MCF 10A (cell line): ENCODE data around the gene FGFBP2. TPM values are rescaled to one million over a fixed set of nuclear protein-coding genes. Genes with fewer than 3 reads are reported as not detected.

Experiments used
- BruUV-seq: library from RNA; stranded (reverse); fragments of 400-500 nt; replicated peaks from 2 replicates; lab custom pipeline; 2021; lab: Mats Ljungman, UMichigan
- CTCF ChIA-PET: fragments of 300-600 bp; sonication (Branson Sonifier 250); formaldehyde crosslinking; extraction: SDS; loops from one replicate; lab custom pipeline; 2021; ENCODE audit warnings: antibody characterized with exemption, inconsistent platforms; lab: Yijun Ruan, JAX
- POLR2A ChIA-PET: fragments of 300-600, 350-650 bp; sonication (Branson Sonifier 250); formaldehyde crosslinking; extraction: SDS; loops from one replicate; lab custom pipeline; 2020; ENCODE audit warnings: antibody characterized with exemption, inconsistent platforms; lab: Yijun Ruan, JAX
- DNase-seq: peaks from one replicate; pipeline ENCODE4 v3.0.0-alpha.2; 2018; ENCODE audit not compliant: unreplicated experiment
- H3K27ac Mint-ChIP-seq: one replicate; pipeline ENCODE4 v1.8.0; 2022; ENCODE audit warnings: mild to moderate bottlenecking, low read depth, mixed read lengths; ENCODE audit not compliant: unreplicated experiment
- H3K27me3 Mint-ChIP-seq: one replicate; pipeline ENCODE4 v1.8.0; 2022; ENCODE audit warnings: mixed read lengths; ENCODE audit not compliant: insufficient read depth, unreplicated experiment
- H3K36me3 Mint-ChIP-seq: one replicate; pipeline ENCODE4 v1.8.0; 2022; ENCODE audit warnings: mild to moderate bottlenecking, moderate library complexity, mixed read lengths; ENCODE audit not compliant: insufficient read depth, unreplicated experiment
- H3K4me1 Mint-ChIP-seq: one replicate; pipeline ENCODE4 v1.8.0; 2022; ENCODE audit warnings: mixed read lengths; ENCODE audit not compliant: insufficient read depth, unreplicated experiment
- H3K4me3 Mint-ChIP-seq: one replicate; pipeline ENCODE4 v1.8.0; 2022; ENCODE audit warnings: mild to moderate bottlenecking, moderate library complexity, mixed read lengths; ENCODE audit not compliant: unreplicated experiment
- H3K9me3 Mint-ChIP-seq: one replicate; pipeline ENCODE4 v1.8.0; 2022; ENCODE audit warnings: mixed read lengths; ENCODE audit not compliant: unreplicated experiment
- intact Hi-C: fragments of 100-400 bp; cut with micrococcal nuclease; formaldehyde crosslinking; loops from 2 replicates; pipeline ENCODE4 v1.14.1; 2022
- total RNA-seq: library from RNA; stranded (reverse); gene quantifications from 2 replicates; pipeline ENCODE4 v1.2.3, GENCODE V29; 2022
- TF ChIP-seq, protein P1 (sequence below): fragments of 200-600 bp; IDR thresholded peaks from one replicate; pipeline ENCODE4 v1.8.0; 2022; ENCODE audit warnings: antibody characterized with exemption, mild to moderate bottlenecking; ENCODE audit not compliant: unreplicated experiment

Gene FGFBP2
- total RNA-seq, 1 experiment from 2014 or later = not detected

DNA sequence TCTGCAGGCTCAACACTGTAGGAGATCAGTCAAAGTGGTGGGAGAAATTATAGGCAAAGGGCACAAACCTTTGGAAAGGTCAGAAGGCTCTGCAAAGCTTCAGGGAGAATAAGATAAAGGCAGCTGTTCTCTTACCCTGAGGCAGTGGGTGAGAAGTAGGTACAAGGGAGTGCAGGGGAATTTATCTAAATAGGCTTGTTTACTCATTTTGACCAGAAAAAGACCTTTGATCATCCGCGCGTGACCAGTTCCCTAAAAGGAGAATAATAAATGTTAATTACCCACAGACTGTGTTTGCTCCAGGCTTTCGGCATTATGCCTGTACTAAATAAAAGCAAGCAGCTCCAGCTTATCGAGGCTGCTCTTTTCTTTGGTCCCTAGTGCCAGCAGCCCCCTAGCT, 9.3 kb downstream of the FGFBP2 start:
- H3K9me3 Mint-ChIP-seq = no peaks in the 10 kb centered on the region
- no peak overlapping the region for H3K27ac Mint-ChIP-seq
- peaks cover 4% of the 10 kb centered on the region for H3K36me3 Mint-ChIP-seq
- peaks cover 14% of the 10 kb centered on the region for H3K4me1 Mint-ChIP-seq
- no peak overlapping the region for H3K4me3 Mint-ChIP-seq
- ChIA-PET POLR2A (interaction anchor here (0.7 kb wide), 2 partner anchors 94 to 146 kb away, joined by 3 read pairs; no protein-coding TSS in a partner anchor), CTCF (interaction anchor here (0.6 to 12.1 kb wide), 7 partner anchors 15 to 770 kb away, joined by 3 to 357 read pairs (median 3); partner anchors contain the start of gene FGFBP1)
- no peak for DNase-seq
- intact Hi-C loops = loop anchor here (10.0 kb wide), 1 partner anchor 311 kb away; no protein-coding TSS in a partner anchor
- H3K27me3 Mint-ChIP-seq = no peaks in the 10 kb centered on the region
- no TSS peak for BruUV-seq
- TF ChIP-seq, protein P1, sequence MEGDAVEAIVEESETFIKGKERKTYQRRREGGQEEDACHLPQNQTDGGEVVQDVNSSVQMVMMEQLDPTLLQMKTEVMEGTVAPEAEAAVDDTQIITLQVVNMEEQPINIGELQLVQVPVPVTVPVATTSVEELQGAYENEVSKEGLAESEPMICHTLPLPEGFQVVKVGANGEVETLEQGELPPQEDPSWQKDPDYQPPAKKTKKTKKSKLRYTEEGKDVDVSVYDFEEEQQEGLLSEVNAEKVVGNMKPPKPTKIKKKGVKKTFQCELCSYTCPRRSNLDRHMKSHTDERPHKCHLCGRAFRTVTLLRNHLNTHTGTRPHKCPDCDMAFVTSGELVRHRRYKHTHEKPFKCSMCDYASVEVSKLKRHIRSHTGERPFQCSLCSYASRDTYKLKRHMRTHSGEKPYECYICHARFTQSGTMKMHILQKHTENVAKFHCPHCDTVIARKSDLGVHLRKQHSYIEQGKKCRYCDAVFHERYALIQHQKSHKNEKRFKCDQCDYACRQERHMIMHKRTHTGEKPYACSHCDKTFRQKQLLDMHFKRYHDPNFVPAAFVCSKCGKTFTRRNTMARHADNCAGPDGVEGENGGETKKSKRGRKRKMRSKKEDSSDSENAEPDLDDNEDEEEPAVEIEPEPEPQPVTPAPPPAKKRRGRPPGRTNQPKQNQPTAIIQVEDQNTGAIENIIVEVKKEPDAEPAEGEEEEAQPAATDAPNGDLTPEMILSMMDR = no peak

DNA sequence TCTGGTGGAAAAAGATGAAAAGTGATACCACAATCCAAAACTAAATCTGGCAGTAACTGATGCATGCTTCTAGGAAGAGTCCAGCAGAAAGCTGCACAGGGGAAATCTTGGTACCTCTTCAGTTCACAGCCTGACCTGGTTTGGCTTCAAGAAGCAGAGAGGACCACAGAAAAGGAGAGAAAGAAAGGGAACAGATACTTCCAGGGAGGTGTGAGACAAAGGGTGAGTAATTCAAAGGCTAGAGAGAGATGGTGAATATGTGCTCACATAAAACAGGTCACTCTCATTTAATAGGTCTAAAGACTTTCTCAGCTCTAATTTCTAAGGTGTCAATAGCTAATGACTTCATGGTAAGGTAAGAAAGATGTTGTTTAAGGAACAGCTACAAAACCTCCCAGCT, 11.2 kb downstream of the FGFBP2 start:
- TF ChIP-seq, protein P1 = no peak
- Mint-ChIP-seq H3K4me1 (peaks cover 29% of the 10 kb centered on the region), H3K9me3 (no peaks in the 10 kb centered on the region), H3K27ac (no peak overlapping the region), H3K36me3 (peaks cover 5% of the 10 kb centered on the region), H3K27me3 (no peaks in the 10 kb centered on the region), H3K4me3 (no peak overlapping the region)
- DNase-seq = no peak
- CTCF ChIA-PET = interaction anchor here (0.7 to 12.1 kb wide), 4 partner anchors 19 to 146 kb away, joined by 3 to 357 read pairs (median 76); no protein-coding TSS in a partner anchor
- BruUV-seq = no TSS peak
- POLR2A ChIA-PET = interaction anchor here (1.2 kb wide), 1 partner anchor 145 kb away, joined by 3 read pairs; no protein-coding TSS in a partner anchor
- intact Hi-C loops = loop anchor here (10.0 kb wide), 1 partner anchor 313 kb away; no protein-coding TSS in a partner anchor

DNA sequence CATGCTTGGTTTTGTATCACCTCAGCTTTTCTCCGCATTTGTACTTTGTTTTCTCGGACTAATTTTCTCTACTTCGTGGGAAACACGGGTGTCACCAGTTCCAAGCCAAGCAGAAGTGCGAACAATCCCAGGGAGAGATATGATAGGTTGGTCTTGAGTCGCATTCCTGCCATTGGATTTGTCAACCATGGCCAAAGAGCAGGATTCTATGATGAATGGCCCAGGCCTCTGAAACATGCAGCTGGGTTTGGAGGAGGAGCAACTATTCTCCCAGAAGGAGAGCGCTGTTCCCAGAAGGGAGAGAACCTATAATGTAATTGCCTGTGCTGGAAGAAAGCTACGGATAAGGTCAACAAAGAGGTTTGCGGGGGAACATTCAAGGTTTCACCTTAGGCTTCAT, 14.1 kb downstream of the FGFBP2 start:
- Mint-ChIP-seq H3K27me3 (no peaks in the 10 kb centered on the region), H3K4me3 (no peak overlapping the region), H3K36me3 (peaks cover 5% of the 10 kb centered on the region), H3K9me3 (no peaks in the 10 kb centered on the region), H3K4me1 (peaks cover 25% of the 10 kb centered on the region), H3K27ac (peak overlapping the region; percentile 66)
- ChIA-PET POLR2A (interaction anchor here (1.3 kb wide), 1 partner anchor 11 kb away, joined by 3 read pairs; no protein-coding TSS in a partner anchor), CTCF (interaction anchor here (0.7 to 12.1 kb wide), 6 partner anchors 13 to 183 kb away, joined by 3 to 357 read pairs (median 3); no protein-coding TSS in a partner anchor)
- intact Hi-C loops = no loop called here
- BruUV-seq = no TSS peak
- TF ChIP-seq, protein P1 = no peak
- DNase-seq = peak; percentile 25

DNA sequence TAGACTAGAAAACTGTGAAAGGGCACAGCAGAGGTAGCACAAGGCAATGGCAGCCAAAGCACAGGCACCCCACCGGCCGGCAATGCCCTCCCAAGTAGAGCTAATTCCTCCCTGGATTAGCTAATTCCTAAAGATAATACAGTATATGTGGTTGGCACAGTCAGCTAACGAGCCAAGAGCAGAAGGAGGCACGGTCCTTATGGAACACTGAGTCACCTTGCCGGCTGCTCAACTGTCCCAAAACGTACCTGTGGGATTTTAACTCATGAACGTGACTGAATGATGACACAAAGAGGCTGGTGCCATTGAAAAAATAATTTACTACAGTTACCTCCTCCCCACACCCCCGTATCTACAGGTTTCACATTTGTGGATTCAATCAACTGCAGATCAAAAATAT, 15.3 kb downstream of the FGFBP2 start:
- DNase-seq = peak; percentile 75
- intact Hi-C loops = no loop called here
- TF ChIP-seq, protein P1 = no peak

More for the DNA sequence above, 15.3 kb downstream of the FGFBP2 start:
- peaks cover 5% of the 10 kb centered on the region for H3K36me3 Mint-ChIP-seq
- ChIA-PET POLR2A (interaction anchor here (0.5 to 1.2 kb wide), 4 partner anchors 10 to 294 kb away, joined by 3 to 5 read pairs (median 4); no protein-coding TSS in a partner anchor), CTCF (interaction anchor here (0.6 to 12.1 kb wide), 4 partner anchors 8 to 143 kb away, joined by 3 to 357 read pairs (median 9); no protein-coding TSS in a partner anchor)
- BruUV-seq = no TSS peak
- no peaks in the 10 kb centered on the region for H3K27me3 Mint-ChIP-seq
- H3K27ac Mint-ChIP-seq = peak overlapping the region; percentile 66
- peaks cover 25% of the 10 kb centered on the region for H3K4me1 Mint-ChIP-seq
- H3K9me3 Mint-ChIP-seq = no peaks in the 10 kb centered on the region
- H3K4me3 Mint-ChIP-seq = no peak overlapping the region
